OCI-LY1 (cell line): ENCODE measurements around the gene GAP43.

ENCODE experiments used
- EZH2 ChIP-seq: fragments of 200-600 bp; sonication (generic), shearing (Covaris generic); IDR thresholded peaks from 2 replicates; pipeline ENCODE4 v1.8.0; 2017; ENCODE audit warnings: borderline replicate concordance, mixed run types, mild to moderate bottlenecking, antibody characterized with exemption, low read length, moderate library complexity, mixed read lengths
- TF ChIP-seq, protein P1 (sequence below): fragments of 200-600 bp; sonication (generic), shearing (Covaris generic); IDR thresholded peaks from 2 replicates; pipeline ENCODE4 v1.5.1; 2017; ENCODE audit warnings: mild to moderate bottlenecking, antibody characterized with exemption, low read length, moderate library complexity, mixed read lengths

GRCh38 chr3:115598216-115598615, 25.1 kb upstream of the GAP43 start:
- TF ChIP-seq EZH2: no peak
- TF ChIP-seq, protein P1, sequence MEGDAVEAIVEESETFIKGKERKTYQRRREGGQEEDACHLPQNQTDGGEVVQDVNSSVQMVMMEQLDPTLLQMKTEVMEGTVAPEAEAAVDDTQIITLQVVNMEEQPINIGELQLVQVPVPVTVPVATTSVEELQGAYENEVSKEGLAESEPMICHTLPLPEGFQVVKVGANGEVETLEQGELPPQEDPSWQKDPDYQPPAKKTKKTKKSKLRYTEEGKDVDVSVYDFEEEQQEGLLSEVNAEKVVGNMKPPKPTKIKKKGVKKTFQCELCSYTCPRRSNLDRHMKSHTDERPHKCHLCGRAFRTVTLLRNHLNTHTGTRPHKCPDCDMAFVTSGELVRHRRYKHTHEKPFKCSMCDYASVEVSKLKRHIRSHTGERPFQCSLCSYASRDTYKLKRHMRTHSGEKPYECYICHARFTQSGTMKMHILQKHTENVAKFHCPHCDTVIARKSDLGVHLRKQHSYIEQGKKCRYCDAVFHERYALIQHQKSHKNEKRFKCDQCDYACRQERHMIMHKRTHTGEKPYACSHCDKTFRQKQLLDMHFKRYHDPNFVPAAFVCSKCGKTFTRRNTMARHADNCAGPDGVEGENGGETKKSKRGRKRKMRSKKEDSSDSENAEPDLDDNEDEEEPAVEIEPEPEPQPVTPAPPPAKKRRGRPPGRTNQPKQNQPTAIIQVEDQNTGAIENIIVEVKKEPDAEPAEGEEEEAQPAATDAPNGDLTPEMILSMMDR: no peak
